Hepatocyte (in vitro differentiated cells): ENCODE data around the gene KLK10.

Experiments used
- EZH2 ChIP-seq: fragments of 200-600 bp; sonication (generic); IDR thresholded peaks from 2 replicates; pipeline ENCODE4 v1.6.1; 2016; ENCODE audit warnings: antibody characterized with exemption, mild to moderate bottlenecking, borderline replicate concordance
- EZH2phosphoT487 ChIP-seq: fragments of 200-600 bp; sonication (generic); IDR thresholded peaks from one replicate; pipeline ENCODE4 v1.6.1; 2018; ENCODE audit warnings: antibody characterized with exemption, mild to moderate bottlenecking, low read depth, moderate library complexity; ENCODE audit not compliant: unreplicated experiment, severe bottlenecking
- TF ChIP-seq, protein P1 (sequence below): fragments of 200-600 bp; sonication (generic); IDR thresholded peaks from 2 replicates; pipeline ENCODE4 v1.5.1; 2016; ENCODE audit warnings: antibody characterized with exemption, mild to moderate bottlenecking; ENCODE audit not compliant: poor library complexity

- TF ChIP-seq, protein P1, sequence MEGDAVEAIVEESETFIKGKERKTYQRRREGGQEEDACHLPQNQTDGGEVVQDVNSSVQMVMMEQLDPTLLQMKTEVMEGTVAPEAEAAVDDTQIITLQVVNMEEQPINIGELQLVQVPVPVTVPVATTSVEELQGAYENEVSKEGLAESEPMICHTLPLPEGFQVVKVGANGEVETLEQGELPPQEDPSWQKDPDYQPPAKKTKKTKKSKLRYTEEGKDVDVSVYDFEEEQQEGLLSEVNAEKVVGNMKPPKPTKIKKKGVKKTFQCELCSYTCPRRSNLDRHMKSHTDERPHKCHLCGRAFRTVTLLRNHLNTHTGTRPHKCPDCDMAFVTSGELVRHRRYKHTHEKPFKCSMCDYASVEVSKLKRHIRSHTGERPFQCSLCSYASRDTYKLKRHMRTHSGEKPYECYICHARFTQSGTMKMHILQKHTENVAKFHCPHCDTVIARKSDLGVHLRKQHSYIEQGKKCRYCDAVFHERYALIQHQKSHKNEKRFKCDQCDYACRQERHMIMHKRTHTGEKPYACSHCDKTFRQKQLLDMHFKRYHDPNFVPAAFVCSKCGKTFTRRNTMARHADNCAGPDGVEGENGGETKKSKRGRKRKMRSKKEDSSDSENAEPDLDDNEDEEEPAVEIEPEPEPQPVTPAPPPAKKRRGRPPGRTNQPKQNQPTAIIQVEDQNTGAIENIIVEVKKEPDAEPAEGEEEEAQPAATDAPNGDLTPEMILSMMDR: no peak
- no peak for TF ChIP-seq EZH2phosphoT487
- no peak for TF ChIP-seq EZH2
Measured at GRCh38 chr19:51005248-51005647, 14.3 kb downstream of the KLK10 start.
